CD4-positive, alpha-beta T cell treated with Interleukin-12 subunit alpha and Interleukin-12 subunit beta, for 1 hour (primary cell): ENCODE results near the gene KRT1.
"Not testable (repeated sequence)": the region's sequence is repeated elsewhere in the genome, so short reads cannot be mapped to it uniquely, and the experiment has no call there.

ENCODE experiments used
- DNase-seq: peaks from one replicate; pipeline ENCODE4 v3.0.0-alpha.2; 2020

The KRT1 gene

GRCh38 chr12:52681526-52682380 lies 1.5 kb upstream of the KRT1 start:
- peak; percentile 20 for DNase-seq

- DNase-seq, result no peak
Observed at GRCh38 chr12:52679875-52680274, 332 bp downstream of the KRT1 start.

- no peak for DNase-seq
Observed at GRCh38 chr12:52677671-52678070, 2.5 kb downstream of the KRT1 start.

- no peak for DNase-seq
Observed at GRCh38 chr12:52677126-52677525, 3.1 kb downstream of the KRT1 start.

- no peak for DNase-seq
Observed at GRCh38 chr12:52676163-52676562, 4.0 kb downstream of the KRT1 start.

GRCh38 chr12:52675301-52675701 lies 4.9 kb downstream of the KRT1 start:
- no peak for DNase-seq

GRCh38 chr12:52674433-52674775 lies 5.8 kb downstream of the KRT1 start:
- DNase-seq, result no peak

GRCh38 chr12:52673713-52674432 lies 6.3 kb downstream of the KRT1 start:
- no peak for DNase-seq

GRCh38 chr12:52673217-52673616 lies 7.0 kb downstream of the KRT1 start:
- no peak for DNase-seq

- DNase-seq, result no peak
Observed at GRCh38 chr12:52672321-52672933, 7.8 kb downstream of the KRT1 start.

- DNase-seq, result no peak
Observed at GRCh38 chr12:52670961-52671360, 9.2 kb downstream of the KRT1 start.

- DNase-seq, result no peak
Observed at GRCh38 chr12:52670506-52670905, 9.7 kb downstream of the KRT1 start.

GRCh38 chr12:52669941-52670340 lies 10.3 kb downstream of the KRT1 start:
- not testable (repeated sequence) for DNase-seq

GRCh38 chr12:52669426-52669825 lies 10.8 kb downstream of the KRT1 start:
- DNase-seq, result no peak

- no peak for DNase-seq
Observed at GRCh38 chr12:52667931-52668330, 12.3 kb downstream of the KRT1 start.

GRCh38 chr12:52667509-52667908 lies 12.7 kb downstream of the KRT1 start:
- no peak for DNase-seq

- DNase-seq, result no peak
Observed at GRCh38 chr12:52666471-52666870, 13.7 kb downstream of the KRT1 start.

- DNase-seq, result no peak
Observed at GRCh38 chr12:52663420-52663819, 16.8 kb downstream of the KRT1 start.

- no peak for DNase-seq
Observed at GRCh38 chr12:52662918-52663229, 17.3 kb downstream of the KRT1 start.

GRCh38 chr12:52662093-52662917 lies 17.9 kb downstream of the KRT1 start:
- no peak for DNase-seq

- DNase-seq, result no peak
Observed at GRCh38 chr12:52661668-52662067, 18.5 kb downstream of the KRT1 start.

GRCh38 chr12:52660934-52661499 lies 19.2 kb downstream of the KRT1 start:
- DNase-seq, result no peak

- no peak for DNase-seq
Observed at GRCh38 chr12:52659951-52660350, 20.3 kb downstream of the KRT1 start.
